NT2/D1 (cell line): ENCODE measurements around the gene PLXDC2.

Experiments used
- DNase-seq: peaks from one replicate; pipeline ENCODE4 v3.0.0-alpha.2; 2011; ENCODE audit warnings: low read depth, low spot score
- H3K27me3 ChIP-seq: 2 replicates; pipeline ENCODE4 v1.6.0; 2011; ENCODE audit warnings: mild to moderate bottlenecking; ENCODE audit not compliant: insufficient read length, insufficient read depth
- H3K36me3 ChIP-seq: 2 replicates; pipeline ENCODE4 v1.6.1; 2011; ENCODE audit warnings: mild to moderate bottlenecking, low read length, mixed read lengths; ENCODE audit not compliant: insufficient read depth, insufficient read length
- H3K4me1 ChIP-seq: 2 replicates; pipeline ENCODE4 v1.5.1; 2011; ENCODE audit not compliant: insufficient read depth, insufficient read length
- H3K4me3 ChIP-seq: 2 replicates; pipeline ENCODE4 v1.5.1; 2011; ENCODE audit warnings: low read depth; ENCODE audit not compliant: insufficient read length
- H3K9ac ChIP-seq: 2 replicates; pipeline ENCODE4 v1.6.0; 2011; ENCODE audit warnings: low read depth; ENCODE audit not compliant: insufficient read length
- H3K9me3 ChIP-seq: 2 replicates; pipeline ENCODE4 v1.5.1; 2011; ENCODE audit warnings: mild to moderate bottlenecking, low read length; ENCODE audit not compliant: insufficient read depth
- SUZ12 ChIP-seq: IDR thresholded peaks from 2 replicates; pipeline ENCODE4 v1.6.1; 2011; ENCODE audit not compliant: insufficient read length, insufficient read depth; ENCODE audit errors: extremely low read depth
- YY1 ChIP-seq: IDR thresholded peaks from 2 replicates; pipeline ENCODE4 v1.6.1; 2011; ENCODE audit not compliant: insufficient read length, insufficient read depth
- ZNF274 ChIP-seq: IDR thresholded peaks from 2 replicates; pipeline ENCODE4 v1.6.1; 2011; ENCODE audit warnings: mild to moderate bottlenecking, low read depth, low read length

Gene PLXDC2

DNA sequence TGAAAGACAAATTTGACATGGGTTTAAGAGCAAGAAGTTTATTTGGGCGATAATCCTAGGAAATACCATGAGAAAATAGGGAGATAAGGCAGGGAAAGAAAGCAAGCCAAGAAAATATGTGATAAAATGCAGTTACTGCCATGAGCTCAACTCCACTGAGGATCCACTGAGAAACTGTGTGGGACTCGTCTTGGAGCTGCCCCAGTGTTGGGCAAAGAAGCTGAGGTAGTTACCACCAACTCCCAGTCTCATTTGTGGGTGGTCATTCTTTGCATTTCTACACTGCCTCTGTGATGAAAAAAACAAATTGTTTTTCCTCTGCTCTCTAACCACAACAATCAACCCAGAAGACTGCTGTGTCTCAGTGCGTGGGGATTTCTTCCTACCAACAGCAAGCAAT lies 498.2 kb downstream of the PLXDC2 start:
- Histone ChIP-seq H3K4me3 (no peak overlapping the region), H3K27me3 (no peaks in the 10 kb centered on the region), H3K4me1 (no peaks in the 10 kb centered on the region), H3K9ac (no peak overlapping the region), H3K9me3 (peaks cover 5% of the 10 kb centered on the region; the same call in 1 of the 2 replicates), H3K36me3 (no peaks in the 10 kb centered on the region)
- TF ChIP-seq ZNF274: no peak
- TF ChIP-seq SUZ12: no peak
- no peak for TF ChIP-seq YY1
- DNase-seq: no peak

DNA sequence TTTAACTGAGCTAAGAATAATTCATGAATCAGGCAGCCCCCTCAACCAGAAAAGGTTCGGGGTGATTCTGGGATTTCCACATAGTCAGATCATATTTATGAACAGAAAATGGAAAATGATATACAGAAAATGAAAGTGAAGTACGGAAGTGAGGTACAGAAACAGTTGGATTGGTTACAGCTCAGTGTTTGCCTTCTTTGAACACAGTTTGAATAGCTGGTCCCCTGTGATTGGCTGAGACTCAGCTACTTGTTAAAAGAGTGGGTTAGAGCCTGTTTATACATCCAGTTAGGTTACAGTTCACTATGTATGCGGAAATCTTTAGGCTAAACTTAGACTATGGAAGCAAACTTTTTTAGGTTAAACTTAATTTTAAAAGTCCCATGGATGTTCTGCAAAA lies 511.7 kb downstream of the PLXDC2 start:
- H3K27me3 ChIP-seq: no peaks in the 10 kb centered on the region
- H3K4me3 ChIP-seq: no peak overlapping the region
- TF ChIP-seq ZNF274 (no peak), YY1 (no peak), SUZ12 (no peak)
- H3K9ac ChIP-seq: no peak overlapping the region
- no peak for DNase-seq
- peaks cover 3% of the 10 kb centered on the region for H3K4me1 ChIP-seq
- peaks cover 5% of the 10 kb centered on the region; the same call in 1 of the 2 replicates for H3K9me3 ChIP-seq
- no peaks in the 10 kb centered on the region for H3K36me3 ChIP-seq

DNA sequence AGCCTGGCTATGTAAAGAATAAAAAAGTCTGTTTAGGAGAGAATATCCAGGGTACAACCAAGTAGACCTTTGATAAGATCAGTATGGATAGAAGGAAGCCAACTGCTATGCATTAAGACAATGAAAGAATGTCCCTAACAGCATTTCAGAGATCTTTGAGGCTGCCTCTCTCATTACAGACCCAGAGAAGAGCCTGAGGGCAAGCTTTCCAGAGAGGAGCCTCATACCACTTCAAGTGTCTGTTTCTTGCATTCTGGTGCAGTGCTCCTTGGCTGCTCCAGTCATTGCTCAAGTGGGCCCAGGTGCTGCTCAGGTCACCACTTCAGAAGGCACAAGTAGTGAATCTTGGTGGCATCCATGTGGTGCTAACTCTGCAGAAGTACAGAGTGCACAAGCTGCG lies 514.0 kb downstream of the PLXDC2 start:
- Histone ChIP-seq H3K36me3 (no peaks in the 10 kb centered on the region), H3K27me3 (no peaks in the 10 kb centered on the region), H3K4me1 (peaks cover 3% of the 10 kb centered on the region), H3K9me3 (peaks cover 5% of the 10 kb centered on the region; the same call in 1 of the 2 replicates), H3K9ac (no peak overlapping the region), H3K4me3 (no peak overlapping the region)
- no peak for TF ChIP-seq ZNF274
- no peak for TF ChIP-seq SUZ12
- no peak for TF ChIP-seq YY1
- DNase-seq: peak; percentile 30

DNA sequence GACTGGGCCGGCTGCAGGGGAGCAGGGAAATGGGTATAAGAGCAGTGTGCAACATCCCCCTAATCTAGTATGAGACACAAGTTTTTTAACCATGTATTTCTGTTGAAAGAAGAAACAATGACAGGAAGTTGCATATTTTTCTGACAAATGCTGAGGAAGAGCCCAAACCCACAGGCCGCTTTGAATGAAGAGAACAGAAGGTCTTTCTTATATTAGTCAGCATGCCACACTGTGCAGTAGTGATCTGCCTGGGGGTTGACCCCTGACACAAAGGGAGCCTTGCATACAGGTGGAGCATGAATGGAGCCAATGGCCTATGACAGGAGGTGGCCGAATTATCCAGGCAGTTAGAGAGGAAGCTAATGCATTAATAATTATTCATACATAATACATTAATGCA lies 518.3 kb downstream of the PLXDC2 start:
- Histone ChIP-seq H3K36me3 (no peaks in the 10 kb centered on the region), H3K27me3 (no peaks in the 10 kb centered on the region), H3K9ac (no peak overlapping the region), H3K9me3 (peaks cover 6% of the 10 kb centered on the region; the same call in 1 of the 2 replicates), H3K4me1 (peaks cover 3% of the 10 kb centered on the region), H3K4me3 (no peak overlapping the region)
- TF ChIP-seq SUZ12 (no peak), YY1 (no peak), ZNF274 (no peak)
- DNase-seq: no peak
